Measurements from ENCODE around the gene RNF166. TPM values are rescaled to one million over a fixed set of nuclear protein-coding genes. Genes with fewer than 3 reads are reported as not detected.

Gene RNF166
- polyA plus RNA-seq, 1 experiment = 6.8 TPM

DNA sequence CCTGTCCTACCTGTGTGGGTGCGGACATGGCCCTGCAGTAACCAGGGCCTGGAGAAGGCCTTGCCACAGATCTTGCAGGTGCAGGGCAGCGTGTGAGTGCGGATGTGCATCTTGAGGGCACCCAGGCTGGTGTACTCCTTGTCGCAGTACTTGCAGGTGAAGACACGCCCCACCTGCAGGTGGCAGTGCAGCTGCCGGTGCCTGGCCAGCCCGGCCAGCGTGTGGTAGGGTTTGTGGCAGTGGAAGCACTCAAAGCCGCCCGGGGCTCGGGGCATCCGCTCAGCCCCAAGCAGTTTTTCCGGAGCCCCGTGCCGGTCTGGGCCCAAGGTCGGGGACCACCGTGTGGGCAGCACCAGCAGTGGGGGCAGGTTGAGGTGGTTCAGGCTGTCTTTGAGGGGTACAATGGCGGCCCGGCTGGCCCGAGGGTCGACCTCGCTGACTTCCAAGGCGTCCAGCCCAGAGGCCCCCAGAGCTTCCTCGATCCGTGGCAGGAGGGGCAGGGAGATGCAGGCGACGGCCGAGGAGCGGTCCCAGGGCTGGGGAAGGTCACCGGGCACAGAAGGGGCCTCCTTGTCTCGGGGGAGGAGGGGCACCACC lies 25.0 kb downstream of the RNF166 start:
- Histone ChIP-seq H3K4me3 (ENCODE audit: low read depth, low read length) (no peak overlapping the region), H3K27ac (ENCODE audit: low read depth, low read length) (no peak overlapping the region), H3K9me3 (ENCODE audit: control insufficient read depth, insufficient read depth, low read length) (no peaks in the 10 kb centered on the region; the same call in 1 of the 2 replicates), H3K27me3 (ENCODE audit: control insufficient read depth, insufficient read depth, low read length) (peaks cover 8% of the 10 kb centered on the region)
- no peak for DNase-seq (ENCODE audit: low read depth, low spot score)
- ChIA-PET POLR2A (interaction anchor here (0.8 kb wide), 1 partner anchor 18 kb away, joined by 3 read pairs; the partner anchor contains the start of gene MVD), CTCF (no interaction called here)
- TF ChIP-seq, protein P1, sequence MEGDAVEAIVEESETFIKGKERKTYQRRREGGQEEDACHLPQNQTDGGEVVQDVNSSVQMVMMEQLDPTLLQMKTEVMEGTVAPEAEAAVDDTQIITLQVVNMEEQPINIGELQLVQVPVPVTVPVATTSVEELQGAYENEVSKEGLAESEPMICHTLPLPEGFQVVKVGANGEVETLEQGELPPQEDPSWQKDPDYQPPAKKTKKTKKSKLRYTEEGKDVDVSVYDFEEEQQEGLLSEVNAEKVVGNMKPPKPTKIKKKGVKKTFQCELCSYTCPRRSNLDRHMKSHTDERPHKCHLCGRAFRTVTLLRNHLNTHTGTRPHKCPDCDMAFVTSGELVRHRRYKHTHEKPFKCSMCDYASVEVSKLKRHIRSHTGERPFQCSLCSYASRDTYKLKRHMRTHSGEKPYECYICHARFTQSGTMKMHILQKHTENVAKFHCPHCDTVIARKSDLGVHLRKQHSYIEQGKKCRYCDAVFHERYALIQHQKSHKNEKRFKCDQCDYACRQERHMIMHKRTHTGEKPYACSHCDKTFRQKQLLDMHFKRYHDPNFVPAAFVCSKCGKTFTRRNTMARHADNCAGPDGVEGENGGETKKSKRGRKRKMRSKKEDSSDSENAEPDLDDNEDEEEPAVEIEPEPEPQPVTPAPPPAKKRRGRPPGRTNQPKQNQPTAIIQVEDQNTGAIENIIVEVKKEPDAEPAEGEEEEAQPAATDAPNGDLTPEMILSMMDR (IDR thresholded peaks at IDR 0.05; ENCODE audit: low read depth, low read length) = peak; percentile 11; the same call in 1 of the 2 replicates

DNA sequence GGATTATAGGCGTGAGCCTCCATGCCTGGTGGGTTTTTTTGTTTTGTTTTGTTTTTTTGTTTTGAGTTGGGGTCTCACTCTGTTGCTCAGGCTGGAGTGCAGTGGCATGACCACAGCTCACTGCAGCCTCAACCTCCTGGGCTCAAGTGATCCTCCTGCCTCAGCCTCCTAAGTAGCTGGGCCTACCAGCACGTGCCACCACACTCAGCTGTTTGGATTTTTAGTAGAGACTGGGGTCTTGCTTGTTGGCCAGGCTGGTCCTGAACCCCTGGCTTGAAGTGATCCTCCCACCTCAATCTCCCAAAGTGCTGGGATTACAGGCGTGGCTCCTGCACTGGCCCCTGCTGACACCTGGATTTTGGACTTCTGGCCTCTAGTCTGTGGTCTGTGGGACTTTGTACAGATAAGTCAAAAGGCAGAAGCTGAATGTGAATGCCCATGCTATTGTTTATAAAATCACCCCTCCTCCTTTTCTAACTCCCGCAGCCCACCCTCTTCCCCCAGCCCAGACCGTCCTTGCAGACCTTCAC lies 25.6 kb downstream of the RNF166 start:
- POLR2A ChIA-PET = interaction anchor here (0.7 kb wide), 1 partner anchor 18 kb away, joined by 10 read pairs; the partner anchor contains the start of gene MVD
- no peak overlapping the region for H3K27ac ChIP-seq (ENCODE audit: low read depth, low read length)
- TF ChIP-seq, protein P1 (IDR thresholded peaks at IDR 0.05; ENCODE audit: low read depth, low read length) = no peak
- H3K27me3 ChIP-seq (ENCODE audit: control insufficient read depth, insufficient read depth, low read length) = peaks cover 6% of the 10 kb centered on the region
- no peak overlapping the region for H3K4me3 ChIP-seq (ENCODE audit: low read depth, low read length)
- DNase-seq (ENCODE audit: low read depth, low spot score) = no peak
- CTCF ChIA-PET = interaction anchor here (0.6 kb wide), 2 partner anchors 9 to 59 kb away, joined by 3 to 4 read pairs; no protein-coding TSS in a partner anchor
- no peaks in the 10 kb centered on the region; the same call in 1 of the 2 replicates for H3K9me3 ChIP-seq (ENCODE audit: control insufficient read depth, insufficient read depth, low read length)

DNA sequence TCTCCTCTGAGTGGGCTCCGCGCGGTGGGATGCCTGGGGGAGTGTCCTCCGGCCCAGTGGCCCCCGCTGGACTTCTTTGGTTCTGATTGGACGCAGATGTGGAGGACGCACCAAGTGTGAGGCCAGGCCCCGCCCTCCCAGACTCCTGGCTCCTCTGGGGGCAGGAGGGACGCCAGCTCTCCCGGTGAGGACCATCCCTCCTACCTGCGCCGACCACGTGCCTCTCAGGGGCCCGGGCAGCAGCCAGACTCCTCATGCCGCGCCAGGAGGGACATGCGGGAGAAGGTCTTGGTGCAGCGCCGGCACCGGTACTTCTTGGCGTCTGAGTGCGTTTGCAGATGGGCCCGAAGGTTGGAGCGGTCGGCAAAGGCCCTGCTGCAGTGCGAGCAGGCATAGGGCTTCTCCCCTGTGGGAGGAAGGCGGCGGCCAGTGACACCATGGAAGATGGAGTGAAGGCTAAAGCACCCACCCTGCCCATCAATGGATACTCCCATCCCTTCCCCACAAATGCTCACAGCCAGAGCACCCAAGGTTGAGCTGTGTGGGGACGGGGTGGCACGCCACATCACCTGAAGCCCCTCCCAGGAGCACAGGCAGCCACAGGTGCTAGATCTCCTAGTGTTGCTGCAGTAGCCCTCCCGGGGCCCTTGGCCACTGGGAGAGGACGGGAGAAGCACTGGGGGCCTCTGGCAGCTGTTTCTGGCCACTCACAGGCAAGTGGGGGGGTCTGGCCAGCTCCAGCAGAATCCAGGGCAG lies 27.8 kb downstream of the RNF166 start:
- Histone ChIP-seq H3K27me3 (ENCODE audit: control insufficient read depth, insufficient read depth, low read length) (peaks cover 6% of the 10 kb centered on the region), H3K9me3 (ENCODE audit: control insufficient read depth, insufficient read depth, low read length) (no peaks in the 10 kb centered on the region; the same call in 1 of the 2 replicates), H3K4me3 (ENCODE audit: low read depth, low read length) (no peak overlapping the region), H3K27ac (ENCODE audit: low read depth, low read length) (no peak overlapping the region)
- POLR2A ChIA-PET = no interaction called here
- CTCF ChIA-PET = no interaction called here
- DNase-seq (ENCODE audit: low read depth, low spot score) = no peak
- TF ChIP-seq, protein P1 (IDR thresholded peaks at IDR 0.05; ENCODE audit: low read depth, low read length) = no peak

DNA sequence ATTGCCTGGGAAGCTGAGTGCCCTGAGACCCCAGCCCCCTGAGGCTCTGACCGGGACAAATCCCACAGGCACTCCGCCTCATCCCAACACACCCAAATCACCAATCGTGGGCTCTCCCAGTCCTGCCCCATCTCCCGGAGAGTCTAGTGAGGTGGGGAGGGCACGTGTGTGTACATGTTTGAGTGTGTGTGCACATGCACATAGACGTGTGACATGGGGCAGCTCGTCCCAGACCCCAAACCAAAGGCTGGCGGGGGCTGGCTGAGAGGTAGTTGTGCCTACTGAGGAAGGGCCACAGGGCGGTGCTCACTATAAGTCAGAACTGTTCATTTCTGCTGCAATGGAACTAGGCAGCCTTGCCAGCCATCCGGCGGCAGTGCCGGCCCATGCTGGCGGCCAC lies 28.5 kb downstream of the RNF166 start:
- POLR2A ChIA-PET = no interaction called here
- Histone ChIP-seq H3K9me3 (ENCODE audit: control insufficient read depth, insufficient read depth, low read length) (no peaks in the 10 kb centered on the region; the same call in 1 of the 2 replicates), H3K27ac (ENCODE audit: low read depth, low read length) (no peak overlapping the region), H3K27me3 (ENCODE audit: control insufficient read depth, insufficient read depth, low read length) (peaks cover 6% of the 10 kb centered on the region), H3K4me3 (ENCODE audit: low read depth, low read length) (no peak overlapping the region)
- TF ChIP-seq, protein P1 (IDR thresholded peaks at IDR 0.05; ENCODE audit: low read depth, low read length) = no peak
- CTCF ChIA-PET = no interaction called here
- no peak for DNase-seq (ENCODE audit: low read depth, low spot score)
